Duodenal mucosa (tissue), 2 donors: ENCODE measurements around the gene HEPHL1.

Experiments
- H3K27ac ChIP-seq: one replicate; pipeline ENCODE4 v1.7.0; 2013; ENCODE audit warnings: low read depth, low read length
- H3K27me3 ChIP-seq, 2 donors: one replicate each; pipeline ENCODE4 v1.7.0; 2013; ENCODE audit warnings: low read length in 2 of 2, control low read depth in 1 of 2; ENCODE audit not compliant: insufficient read depth in 2 of 2, control insufficient read depth in 1 of 2
- H3K36me3 ChIP-seq, 2 donors: one replicate each; pipeline ENCODE4 v1.7.0; 2013; ENCODE audit warnings: low read length in 2 of 2, control low read depth in 1 of 2; ENCODE audit not compliant: insufficient read depth in 2 of 2, control insufficient read depth in 1 of 2
- H3K4me1 ChIP-seq, 2 donors: one replicate each; pipeline ENCODE4 v1.7.0; 2013; ENCODE audit warnings: low read length in 2 of 2, control low read depth in 1 of 2; ENCODE audit not compliant: insufficient read depth in 2 of 2, control insufficient read depth in 1 of 2
- H3K4me3 ChIP-seq, 2 donors: one replicate each; pipeline ENCODE4 v1.7.0; 2013; ENCODE audit warnings: low read length in 2 of 2, low read depth in 1 of 2
- H3K9ac ChIP-seq, 2 donors: one replicate each; pipeline ENCODE4 v1.7.0; 2013; ENCODE audit warnings: low read length in 2 of 2, low read depth in 1 of 2
- H3K9me3 ChIP-seq, 2 donors: one replicate each; pipeline ENCODE4 v1.7.0; 2013; ENCODE audit warnings: low read length in 2 of 2, control low read depth in 1 of 2; ENCODE audit not compliant: control insufficient read depth in 1 of 2

Gene HEPHL1

DNA sequence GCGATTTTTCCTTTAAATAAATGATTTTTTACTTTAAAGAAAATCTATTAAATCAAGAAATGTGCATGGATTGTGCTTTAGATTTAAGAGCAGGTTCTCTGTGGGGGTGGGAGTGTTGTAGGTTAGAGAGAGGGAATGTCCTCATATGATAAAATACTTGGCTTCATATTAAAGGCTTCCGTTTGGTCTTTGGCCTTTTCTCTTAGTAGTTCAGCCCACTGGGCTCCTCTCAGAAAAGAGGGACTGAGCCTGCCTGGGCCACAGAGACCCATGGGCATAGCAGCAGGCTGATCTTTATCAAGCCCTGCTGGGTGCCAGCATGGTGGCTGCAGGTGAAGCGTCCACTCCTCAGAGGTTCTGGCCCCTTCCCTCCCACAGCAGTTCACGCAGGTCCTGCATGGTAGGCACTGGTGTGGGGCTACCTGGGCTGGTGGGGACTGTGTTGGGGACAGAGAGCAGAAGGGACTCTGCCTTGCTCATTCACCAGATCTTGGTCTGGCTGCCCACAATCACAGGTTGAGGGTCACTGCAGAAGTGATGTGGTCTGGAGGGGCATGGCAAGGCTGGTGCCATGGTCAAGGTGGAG, 111.8 kb downstream of the HEPHL1 start:
- H3K4me3 ChIP-seq: no peak overlapping the region
- no peaks in the 10 kb centered on the region for H3K27me3 ChIP-seq
- H3K9ac ChIP-seq: no peak overlapping the region
- H3K9me3 ChIP-seq: no peaks in the 10 kb centered on the region
- H3K4me1 ChIP-seq: peaks cover 29 to 52% of the 10 kb centered on the region in 2 donors
- H3K36me3 ChIP-seq: no peaks in the 10 kb centered on the region
- H3K27ac ChIP-seq: no peak overlapping the region

DNA sequence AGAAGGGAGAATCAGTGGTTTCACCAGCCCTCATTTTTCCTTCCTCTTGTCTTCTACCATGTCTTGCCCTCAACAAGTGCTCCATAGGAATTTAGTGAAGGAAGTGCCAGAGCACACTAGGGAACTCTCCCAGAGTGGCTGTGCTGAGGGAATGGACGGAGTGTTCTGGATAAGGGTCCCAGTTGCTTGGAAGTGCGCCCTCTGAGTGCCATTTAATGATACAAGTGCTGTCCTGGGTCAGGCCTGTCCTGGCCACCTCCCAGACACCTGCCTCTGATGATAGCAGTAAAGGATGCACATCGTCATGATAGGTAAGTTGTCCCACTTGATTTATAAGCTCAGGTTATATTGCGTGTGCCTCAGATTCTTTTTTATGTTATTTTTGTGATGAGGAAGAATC, 112.6 kb downstream of the HEPHL1 start:
- H3K36me3 ChIP-seq: no peaks in the 10 kb centered on the region
- no peak overlapping the region for H3K4me3 ChIP-seq
- no peaks in the 10 kb centered on the region for H3K27me3 ChIP-seq
- no peaks in the 10 kb centered on the region for H3K9me3 ChIP-seq
- H3K9ac ChIP-seq: no peak overlapping the region
- H3K4me1 ChIP-seq: peaks cover 27 to 49% of the 10 kb centered on the region in 2 donors
- no peak overlapping the region for H3K27ac ChIP-seq

DNA sequence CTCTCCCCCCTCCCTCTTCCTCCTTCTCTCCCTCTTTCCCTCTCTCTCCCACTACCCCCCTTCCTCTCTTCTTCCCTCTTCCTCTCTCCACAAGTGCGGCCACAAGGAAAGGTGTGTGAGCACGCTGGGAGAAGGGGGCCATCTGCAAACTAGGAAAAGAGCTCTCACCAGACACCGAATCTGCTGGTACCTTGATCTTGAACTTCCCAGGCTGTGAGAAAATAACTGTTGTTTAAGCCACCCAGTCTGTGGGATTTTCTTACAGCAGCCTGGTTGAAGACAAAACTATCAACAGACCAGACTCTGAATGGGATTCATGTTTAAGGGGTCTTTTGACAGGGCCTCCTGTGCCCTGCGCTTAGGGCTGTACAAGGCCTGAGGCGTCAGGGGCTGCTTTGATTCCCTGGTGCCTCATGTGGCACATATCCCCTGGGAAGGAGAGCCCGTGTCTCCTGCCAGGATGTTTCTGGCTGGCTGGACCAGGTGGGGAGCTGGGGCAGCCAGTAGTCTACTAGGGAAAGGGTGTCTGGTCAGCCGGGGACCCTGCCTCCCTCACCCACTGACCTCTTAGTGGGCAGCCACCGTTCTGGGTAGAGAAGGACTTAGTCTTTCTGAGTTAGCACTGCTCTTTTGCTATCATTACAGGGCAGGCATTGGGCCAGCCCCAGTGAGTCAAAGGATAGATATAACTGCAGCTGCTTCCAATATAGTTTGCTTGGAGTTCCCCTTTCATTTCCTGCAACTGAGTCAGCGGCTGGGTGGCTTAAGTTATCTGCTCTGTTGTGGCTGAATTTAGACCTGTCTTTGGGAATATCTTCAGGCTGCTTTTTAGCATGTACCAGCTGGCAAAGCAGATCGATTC, 113.7 kb downstream of the HEPHL1 start:
- H3K4me3 ChIP-seq: no peak overlapping the region
- H3K4me1 ChIP-seq: peaks cover 22 to 49% of the 10 kb centered on the region in 2 donors
- no peaks in the 10 kb centered on the region for H3K9me3 ChIP-seq
- H3K36me3 ChIP-seq: no peaks in the 10 kb centered on the region
- H3K9ac ChIP-seq: peak overlapping the region in 1 of 2 donors; percentile 3
- peak overlapping the region; percentile 49 for H3K27ac ChIP-seq
- no peaks in the 10 kb centered on the region for H3K27me3 ChIP-seq

DNA sequence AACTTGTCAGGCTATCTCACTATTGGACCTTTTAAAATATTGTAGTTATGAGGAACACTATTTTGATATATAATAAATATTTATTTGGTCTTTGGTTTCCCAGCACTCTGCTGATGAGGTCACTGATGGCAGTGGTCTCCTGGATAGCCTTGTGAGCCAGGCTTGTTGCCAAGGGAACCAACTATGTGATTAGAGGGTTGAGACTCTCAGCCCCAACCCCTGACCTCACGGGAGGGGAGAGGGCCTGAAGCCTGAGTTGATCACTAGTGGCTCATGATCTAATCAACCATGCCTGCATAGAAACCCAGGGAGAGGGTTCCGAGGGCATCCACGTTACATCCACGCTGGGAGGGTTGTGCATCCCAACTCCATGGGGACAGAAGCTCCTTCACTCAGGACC, 118.3 kb downstream of the HEPHL1 start:
- Histone ChIP-seq H3K9me3 (no peaks in the 10 kb centered on the region), H3K4me3 (no peak overlapping the region), H3K9ac (no peak overlapping the region), H3K27me3 (no peaks in the 10 kb centered on the region), H3K4me1 (peaks cover 11 to 27% of the 10 kb centered on the region in 2 donors), H3K27ac (no peak overlapping the region), H3K36me3 (no peaks in the 10 kb centered on the region)

DNA sequence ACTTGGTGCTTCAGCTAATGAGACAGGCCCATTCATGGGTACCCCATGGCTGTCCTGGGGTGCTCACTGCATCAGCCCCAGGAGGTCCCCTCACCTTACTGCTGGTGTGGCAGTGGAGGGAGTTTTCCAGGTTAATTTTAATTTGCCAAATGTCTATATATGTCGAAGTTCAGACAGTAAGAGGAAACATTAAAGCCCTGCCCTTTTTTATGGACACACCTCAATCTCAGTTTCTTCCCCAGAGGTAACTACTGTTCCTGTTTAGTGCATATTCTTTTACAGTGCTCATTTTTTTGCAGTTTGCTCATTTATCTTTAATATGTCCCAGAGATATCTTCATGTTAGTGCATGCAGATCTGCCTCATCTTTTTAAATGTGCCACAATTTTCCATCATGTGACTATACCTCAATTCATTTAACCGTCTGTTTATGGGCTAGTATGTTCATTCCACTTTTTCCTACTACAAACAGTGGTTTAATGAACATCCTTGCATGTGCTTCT, 119.1 kb downstream of the HEPHL1 start:
- Histone ChIP-seq H3K4me3 (no peak overlapping the region), H3K27ac (no peak overlapping the region), H3K9ac (no peak overlapping the region), H3K27me3 (no peaks in the 10 kb centered on the region), H3K4me1 (peaks cover 5 to 20% of the 10 kb centered on the region in 2 donors), H3K9me3 (no peaks in the 10 kb centered on the region), H3K36me3 (no peaks in the 10 kb centered on the region)

DNA sequence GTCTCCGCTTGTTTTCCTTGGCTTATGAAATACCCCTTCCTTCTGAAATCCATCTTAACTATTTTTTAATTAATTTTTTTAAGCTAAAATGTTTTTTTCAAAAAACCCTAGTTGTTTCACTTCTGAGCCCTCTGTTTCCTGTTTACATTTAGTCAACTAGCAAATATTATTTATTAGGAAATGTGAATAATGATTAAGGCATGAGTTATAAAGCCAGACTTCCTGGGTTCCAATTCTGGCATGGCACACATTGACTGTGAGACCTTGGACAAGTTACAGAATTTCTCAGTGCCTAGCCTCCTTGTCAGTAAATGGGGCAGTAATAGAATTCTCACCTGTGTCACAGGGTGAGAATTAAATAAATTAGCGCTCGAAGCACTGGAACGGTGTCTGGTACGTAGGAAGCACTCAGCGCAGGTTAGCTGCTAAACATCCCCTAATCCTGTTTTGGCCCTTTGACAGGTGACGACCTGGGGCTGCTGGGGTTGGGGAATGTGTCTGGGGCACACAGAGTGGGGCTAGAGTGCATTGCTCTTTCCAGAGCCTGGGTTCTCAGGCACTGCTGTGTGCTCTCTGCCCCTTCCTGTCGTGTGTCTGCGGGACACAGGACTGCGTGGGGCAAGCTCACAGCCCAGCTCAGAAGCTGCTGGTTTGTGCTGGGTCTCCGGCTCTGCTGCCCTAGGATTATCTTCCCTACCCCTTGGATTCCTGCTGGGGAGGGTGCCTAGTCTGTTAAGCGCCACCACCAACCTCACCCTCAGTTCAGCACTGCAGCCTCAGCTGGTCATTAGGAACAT, 120.6 kb downstream of the HEPHL1 start:
- no peak overlapping the region for H3K27ac ChIP-seq
- H3K9ac ChIP-seq: no peak overlapping the region
- peaks cover 5 to 14% of the 10 kb centered on the region in 2 donors for H3K4me1 ChIP-seq
- H3K4me3 ChIP-seq: no peak overlapping the region
- no peaks in the 10 kb centered on the region for H3K9me3 ChIP-seq
- H3K27me3 ChIP-seq: no peaks in the 10 kb centered on the region
- no peaks in the 10 kb centered on the region for H3K36me3 ChIP-seq

DNA sequence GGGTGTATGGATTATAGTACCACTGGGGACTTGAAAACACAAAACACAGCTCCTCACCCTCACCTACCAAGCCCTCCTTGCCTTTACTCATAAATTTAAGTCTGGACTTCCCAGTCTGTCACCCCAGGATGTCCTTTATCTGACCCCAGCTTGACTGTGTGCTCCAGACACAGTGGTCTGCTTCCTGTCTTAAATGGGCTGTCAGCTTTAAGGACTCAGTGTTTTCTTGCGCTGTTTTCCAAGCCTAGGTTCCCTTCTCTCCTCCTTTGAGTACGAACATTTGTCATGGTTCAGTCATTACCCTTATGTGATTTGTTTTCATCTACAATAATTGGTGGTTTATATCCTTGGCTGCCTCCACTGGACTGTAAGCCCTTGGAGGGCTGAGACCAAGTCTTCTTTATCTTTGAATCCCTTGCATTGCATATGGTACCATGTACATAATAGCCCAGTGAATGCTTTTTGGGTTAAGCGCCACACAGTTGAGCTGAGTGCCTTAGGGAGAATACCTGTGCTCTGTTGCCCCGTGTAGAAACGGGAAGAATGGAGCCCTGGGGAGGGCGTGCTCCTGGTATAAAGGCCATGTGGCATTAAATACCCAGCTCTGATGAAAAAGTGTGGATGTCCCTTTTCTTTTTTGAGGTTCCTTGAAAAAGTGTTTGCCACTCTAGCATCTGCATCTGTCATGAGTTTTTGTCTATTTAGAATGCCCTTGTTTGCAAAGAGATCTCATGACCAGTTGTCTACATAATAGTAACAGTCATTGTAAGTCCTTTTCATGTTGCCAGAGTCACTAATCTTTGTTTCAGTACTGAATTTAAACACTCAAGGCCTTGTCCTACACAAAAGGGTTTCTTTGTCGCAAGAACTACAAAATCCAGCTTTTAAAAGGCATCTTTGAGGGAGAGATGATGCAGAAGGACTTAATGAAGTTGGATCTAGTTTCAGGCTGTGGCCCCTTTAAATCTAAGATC, 121.4 kb downstream of the HEPHL1 start:
- Histone ChIP-seq H3K9ac (no peak overlapping the region), H3K9me3 (no peaks in the 10 kb centered on the region), H3K4me1 (peaks cover 5 to 14% of the 10 kb centered on the region in 2 donors), H3K27me3 (no peaks in the 10 kb centered on the region), H3K27ac (no peak overlapping the region), H3K4me3 (no peak overlapping the region), H3K36me3 (no peaks in the 10 kb centered on the region)

DNA sequence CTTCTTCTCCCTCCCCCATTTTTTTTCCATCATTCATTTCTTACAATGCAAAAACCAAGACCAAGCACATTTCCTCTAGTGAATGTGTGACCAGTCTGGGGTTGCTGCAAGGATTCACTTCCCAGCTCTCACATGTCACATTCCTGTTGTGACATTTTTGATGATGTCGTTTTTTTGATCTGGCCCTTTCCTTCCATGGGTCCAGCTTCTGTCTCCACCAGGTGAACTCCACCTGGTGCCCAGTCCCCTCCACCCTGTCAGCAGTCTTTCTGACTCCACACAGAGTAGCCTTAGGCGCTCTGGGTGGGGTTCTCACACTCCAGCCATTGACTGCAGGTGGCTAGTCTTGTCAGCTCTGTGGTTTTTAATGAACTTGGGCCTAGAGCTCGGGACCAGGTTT, 123.1 kb downstream of the HEPHL1 start:
- no peak overlapping the region for H3K9ac ChIP-seq
- no peaks in the 10 kb centered on the region for H3K27me3 ChIP-seq
- H3K4me1 ChIP-seq: peaks cover 8 to 24% of the 10 kb centered on the region in 2 donors
- H3K4me3 ChIP-seq: no peak overlapping the region
- H3K27ac ChIP-seq: no peak overlapping the region
- no peaks in the 10 kb centered on the region for H3K36me3 ChIP-seq
- no peaks in the 10 kb centered on the region for H3K9me3 ChIP-seq

DNA sequence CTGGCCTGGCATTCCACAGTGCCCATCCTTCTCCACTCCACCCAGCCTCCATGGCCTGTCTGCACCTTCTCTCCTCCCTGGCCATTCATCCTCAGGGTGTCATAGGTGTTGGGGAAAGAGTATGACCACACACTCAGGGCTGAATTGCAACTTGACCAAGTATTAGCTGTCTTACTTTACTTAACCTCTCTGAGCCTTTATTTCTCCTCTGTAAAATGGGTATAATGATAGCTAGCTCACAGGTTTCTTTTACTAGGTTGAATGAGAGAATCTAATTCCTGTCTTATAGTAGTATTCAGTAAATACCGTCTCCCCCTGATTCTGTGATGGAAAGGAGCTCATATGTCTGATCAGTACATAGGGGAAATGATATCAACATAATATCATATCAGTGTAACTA, 123.5 kb downstream of the HEPHL1 start:
- H3K9ac ChIP-seq: no peak overlapping the region
- no peaks in the 10 kb centered on the region for H3K9me3 ChIP-seq
- no peaks in the 10 kb centered on the region for H3K27me3 ChIP-seq
- H3K4me3 ChIP-seq: no peak overlapping the region
- no peaks in the 10 kb centered on the region for H3K36me3 ChIP-seq
- H3K4me1 ChIP-seq: peaks cover 11 to 26% of the 10 kb centered on the region in 2 donors
- no peak overlapping the region for H3K27ac ChIP-seq
